Stimulated activated CD4-positive, alpha-beta T cell treated with anti-CD3 and anti-CD28 coated beads, Interleukin-1b, Interleukin-23, amount 100 ng/mL, for 48 hours (primary cell): ENCODE data around the gene GJA4.

Experiments used
- DNase-seq: peaks from one replicate; pipeline ENCODE4 v3.0.0-alpha.2; 2020

Gene GJA4

GRCh38 chr1:34842073-34842472 is 49.3 kb downstream of the GJA4 start:
- no peak for DNase-seq

- no peak for DNase-seq
These were observed 50.2 kb downstream of the GJA4 start for GRCh38 chr1:34842952-34843371.

- DNase-seq = no peak
These were observed 50.8 kb downstream of the GJA4 start for GRCh38 chr1:34843392-34844251.

GRCh38 chr1:34844252-34844634 is 51.4 kb downstream of the GJA4 start:
- no peak for DNase-seq
